Endodermal cell (in vitro differentiated cells): ENCODE data around the gene WIPI1. TPM values are rescaled to one million over a fixed set of nuclear protein-coding genes. Genes with fewer than 3 reads are reported as not detected.

Source experiments
- DNase-seq: peaks from one replicate; pipeline ENCODE4 v3.0.0-alpha.2; 2017
- H3K27ac ChIP-seq: 2 replicates; pipeline ENCODE4 v1.5.1; 2013; ENCODE audit warnings: mild to moderate bottlenecking, low read depth, low read length, moderate library complexity
- H3K27me3 ChIP-seq: 2 replicates; pipeline ENCODE4 v1.6.1; 2013; ENCODE audit warnings: mild to moderate bottlenecking, low read length, moderate library complexity; ENCODE audit not compliant: insufficient read depth, control insufficient read depth, poor library complexity, severe bottlenecking
- H3K36me3 ChIP-seq: 2 replicates; pipeline ENCODE4 v1.7.0; 2013; ENCODE audit warnings: mild to moderate bottlenecking, low read length, moderate library complexity; ENCODE audit not compliant: control insufficient read depth, insufficient read depth
- H3K4me1 ChIP-seq: one replicate; pipeline ENCODE4 v1.7.0; 2013; ENCODE audit warnings: low read length; ENCODE audit not compliant: control insufficient read depth, insufficient read depth
- H3K4me3 ChIP-seq: 2 replicates; pipeline ENCODE4 v1.5.1; 2013; ENCODE audit warnings: mild to moderate bottlenecking, low read length, moderate library complexity
- H3K9ac ChIP-seq: 2 replicates; pipeline ENCODE4 v1.6.1; 2013; ENCODE audit warnings: mild to moderate bottlenecking, low read length, moderate library complexity; ENCODE audit not compliant: poor library complexity, severe bottlenecking; ENCODE audit errors: extremely low read depth
- H3K9me3 ChIP-seq: 2 replicates; pipeline ENCODE4 v1.6.1; 2013; ENCODE audit warnings: mild to moderate bottlenecking, low read length, moderate library complexity; ENCODE audit not compliant: control insufficient read depth
- H3K27ac Mint-ChIP-seq: 2 replicates; pipeline ENCODE4 v1.8.0; 2020; ENCODE audit warnings: mixed read lengths
- H3K27me3 Mint-ChIP-seq: 2 replicates; pipeline ENCODE4 v1.8.0; 2021; ENCODE audit warnings: mild to moderate bottlenecking, mixed read lengths; ENCODE audit not compliant: insufficient read depth
- H3K36me3 Mint-ChIP-seq: 2 replicates; pipeline ENCODE4 v1.8.0; 2020; ENCODE audit warnings: low read depth, mixed read lengths
- H3K4me1 Mint-ChIP-seq: 2 replicates; pipeline ENCODE4 v1.8.0; 2020; ENCODE audit warnings: mixed read lengths
- H3K4me3 Mint-ChIP-seq: 2 replicates; pipeline ENCODE4 v1.8.0; 2020; ENCODE audit warnings: mild to moderate bottlenecking, moderate library complexity, mixed read lengths
- H3K9me3 Mint-ChIP-seq: 2 replicates; pipeline ENCODE4 v1.8.0; 2020; ENCODE audit warnings: mild to moderate bottlenecking, mixed read lengths
- WGBS, 2 experiments: methylation state at CpG; one replicate each; pipeline versions ENCODE4 v1.1.5 to v1.1.7; 2013; ENCODE audit warnings: missing lambda C conversion rate in 2 of 2, mixed read lengths in 1 of 2; ENCODE audit not compliant: insufficient coverage in 1 of 2, insufficient read length in 1 of 2; 5-methylcytosine and 5-hydroxymethylcytosine counted together
- total RNA-seq, 2 donors: library from RNA; stranded (reverse); fragmentation: NEBNext Ultra II Directional in 1 of 2; extraction: Animal tissue kit (Norgen Biotek cat#: 25700) in 1 of 2; gene quantifications; 2 replicates in 1 of 2; 3 replicates in 1 of 2; pipeline ENCODE4 v1.2.1, GENCODE V29; 2021
- TF ChIP-seq, protein P1 (sequence below): fragments of 200-600 bp; sonication (generic); conservative IDR thresholded peaks from 2 replicates; pipeline ENCODE4 v1.5.0; 2021; ENCODE audit warnings: antibody characterized with exemption, mild to moderate bottlenecking

WIPI1 gene
- total RNA-seq, 2 donors from 2014 or later, result 32.0 to 39.5 TPM

DNA sequence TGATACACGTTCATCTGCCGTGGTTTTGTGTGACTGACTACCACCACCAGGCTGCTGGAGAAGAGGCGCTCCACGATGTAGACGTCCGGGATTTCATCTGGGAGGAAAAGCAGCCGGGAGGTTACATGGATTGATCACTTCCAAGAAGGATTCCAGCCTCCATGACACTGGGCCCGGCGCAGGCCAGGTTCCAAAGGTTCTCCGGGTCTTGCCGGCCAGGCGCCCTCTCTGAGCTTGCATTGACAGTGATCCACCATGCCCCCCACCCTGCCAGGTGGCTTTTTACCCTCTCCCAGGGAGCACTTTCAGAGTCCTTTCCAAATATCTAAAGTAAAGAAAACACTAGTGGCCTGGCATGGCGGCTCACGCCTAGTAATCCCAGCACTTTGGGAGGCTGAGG lies 6.5 kb downstream of the WIPI1 start:
- H3K9ac ChIP-seq, result no peak overlapping the region
- H3K27me3 ChIP-seq, result no peaks in the 10 kb centered on the region
- TF ChIP-seq, protein P1, sequence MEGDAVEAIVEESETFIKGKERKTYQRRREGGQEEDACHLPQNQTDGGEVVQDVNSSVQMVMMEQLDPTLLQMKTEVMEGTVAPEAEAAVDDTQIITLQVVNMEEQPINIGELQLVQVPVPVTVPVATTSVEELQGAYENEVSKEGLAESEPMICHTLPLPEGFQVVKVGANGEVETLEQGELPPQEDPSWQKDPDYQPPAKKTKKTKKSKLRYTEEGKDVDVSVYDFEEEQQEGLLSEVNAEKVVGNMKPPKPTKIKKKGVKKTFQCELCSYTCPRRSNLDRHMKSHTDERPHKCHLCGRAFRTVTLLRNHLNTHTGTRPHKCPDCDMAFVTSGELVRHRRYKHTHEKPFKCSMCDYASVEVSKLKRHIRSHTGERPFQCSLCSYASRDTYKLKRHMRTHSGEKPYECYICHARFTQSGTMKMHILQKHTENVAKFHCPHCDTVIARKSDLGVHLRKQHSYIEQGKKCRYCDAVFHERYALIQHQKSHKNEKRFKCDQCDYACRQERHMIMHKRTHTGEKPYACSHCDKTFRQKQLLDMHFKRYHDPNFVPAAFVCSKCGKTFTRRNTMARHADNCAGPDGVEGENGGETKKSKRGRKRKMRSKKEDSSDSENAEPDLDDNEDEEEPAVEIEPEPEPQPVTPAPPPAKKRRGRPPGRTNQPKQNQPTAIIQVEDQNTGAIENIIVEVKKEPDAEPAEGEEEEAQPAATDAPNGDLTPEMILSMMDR, result no peak
- H3K27ac Mint-ChIP-seq, result no peak overlapping the region
- peaks cover 6% of the 10 kb centered on the region for H3K4me1 ChIP-seq
- H3K9me3 Mint-ChIP-seq, result no peaks in the 10 kb centered on the region
- H3K36me3 Mint-ChIP-seq, result peaks cover 42% of the 10 kb centered on the region
- H3K9me3 ChIP-seq, result no peaks in the 10 kb centered on the region
- WGBS, 2 experiments, result 94 to 95% methylated on average over 14 of the region's 14 CpGs
- H3K27ac ChIP-seq, result no peak overlapping the region
- H3K4me3 Mint-ChIP-seq, result no peak overlapping the region
- H3K4me3 ChIP-seq, result no peak overlapping the region
- DNase-seq, result no peak
- H3K4me1 Mint-ChIP-seq, result peaks cover 12% of the 10 kb centered on the region
- H3K27me3 Mint-ChIP-seq, result no peaks in the 10 kb centered on the region
- peaks cover 36% of the 10 kb centered on the region for H3K36me3 ChIP-seq

GRCh38 chr17:68450391-68450790 lies 6.9 kb downstream of the WIPI1 start:
- Mint-ChIP-seq H3K9me3 (no peaks in the 10 kb centered on the region), H3K4me1 (peaks cover 12% of the 10 kb centered on the region), H3K4me3 (no peak overlapping the region), H3K36me3 (peaks cover 43% of the 10 kb centered on the region), H3K27ac (no peak overlapping the region), H3K27me3 (no peaks in the 10 kb centered on the region)
- no peak overlapping the region for H3K9ac ChIP-seq
- H3K27ac ChIP-seq, result no peak overlapping the region
- TF ChIP-seq, protein P1, result no peak
- no peaks in the 10 kb centered on the region for H3K9me3 ChIP-seq
- H3K4me1 ChIP-seq, result peaks cover 6% of the 10 kb centered on the region
- H3K36me3 ChIP-seq, result peaks cover 36% of the 10 kb centered on the region
- no peak for DNase-seq
- 95 to 97% methylated on average over 6 to 8 of the region's 8 CpGs for WGBS, 2 experiments
- H3K27me3 ChIP-seq, result no peaks in the 10 kb centered on the region
- H3K4me3 ChIP-seq, result no peak overlapping the region

- Mint-ChIP-seq H3K36me3 (peaks cover 45% of the 10 kb centered on the region), H3K4me1 (peaks cover 13% of the 10 kb centered on the region), H3K4me3 (no peak overlapping the region), H3K27ac (no peak overlapping the region), H3K27me3 (no peaks in the 10 kb centered on the region), H3K9me3 (no peaks in the 10 kb centered on the region)
- no peak overlapping the region for H3K4me3 ChIP-seq
- TF ChIP-seq, protein P1, result no peak
- no peak overlapping the region for H3K9ac ChIP-seq
- peaks cover 4% of the 10 kb centered on the region for H3K4me1 ChIP-seq
- 94 to 97% methylated on average over 9 to 13 of the region's 13 CpGs for WGBS, 2 experiments
- no peak for DNase-seq
- no peak overlapping the region for H3K27ac ChIP-seq
- H3K9me3 ChIP-seq, result no peaks in the 10 kb centered on the region
- no peaks in the 10 kb centered on the region for H3K27me3 ChIP-seq
- peaks cover 37% of the 10 kb centered on the region for H3K36me3 ChIP-seq
Measured at GRCh38 chr17:68449021-68449739, 8.1 kb downstream of the WIPI1 start.
